WERI-Rb-1 (cell line): ENCODE results near the gene KCNA4.

Experiments used
- DNase-seq: peaks from one replicate; pipeline ENCODE4 v3.0.0-alpha.2; 2020
- H3K27ac ChIP-seq: fragments of 250-450 bp; sonication (Bioruptor Pico); 2 replicates; pipeline ENCODE4 v1.5.1; 2020; ENCODE audit warnings: mild to moderate bottlenecking, moderate library complexity
- H3K27me3 ChIP-seq: fragments of 250-450 bp; sonication (Bioruptor Pico); 2 replicates; pipeline ENCODE4 v1.5.1; 2021; ENCODE audit warnings: mild to moderate bottlenecking, low read depth, moderate library complexity; ENCODE audit not compliant: insufficient read depth, severe bottlenecking
- H3K36me3 ChIP-seq: fragments of 250-450 bp; sonication (Bioruptor Pico); 2 replicates; pipeline ENCODE4 v1.5.1; 2020; ENCODE audit warnings: mild to moderate bottlenecking, moderate library complexity
- H3K4me3 ChIP-seq: 2 replicates; pipeline ENCODE4 v1.5.1; 2011; ENCODE audit warnings: low read depth, mild to moderate bottlenecking, control low read depth, low read length
- H3K9me3 ChIP-seq: fragments of 250-450 bp; sonication (Bioruptor Pico); 2 replicates; pipeline ENCODE4 v1.5.1; 2021; ENCODE audit warnings: mild to moderate bottlenecking, moderate library complexity; ENCODE audit not compliant: severe bottlenecking
- TF ChIP-seq, protein P1 (sequence below): IDR thresholded peaks from 2 replicates; pipeline ENCODE4 v1.5.1; 2011; ENCODE audit warnings: low read depth, mild to moderate bottlenecking, control low read depth, inconsistent platforms, low read length

The KCNA4 gene

DNA sequence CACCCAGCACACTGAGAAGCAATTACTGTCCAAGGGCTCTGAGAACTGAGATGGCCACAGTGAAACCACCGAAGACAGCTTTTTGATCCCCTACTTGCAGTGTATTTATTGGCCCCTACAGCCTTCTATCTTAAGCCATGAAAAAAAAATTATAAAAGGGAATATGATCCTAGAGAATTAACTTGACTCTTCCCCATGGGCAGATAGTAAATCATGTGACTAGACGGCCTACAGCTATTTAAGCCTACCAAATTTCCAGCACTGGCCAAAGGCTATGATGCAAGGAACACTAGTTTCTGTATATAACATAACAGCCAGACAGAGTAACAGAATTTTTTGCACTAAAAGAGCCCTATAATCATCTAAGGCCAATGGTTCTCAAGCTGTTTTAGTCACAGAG lies 53.8 kb downstream of the KCNA4 start:
- TF ChIP-seq, protein P1, sequence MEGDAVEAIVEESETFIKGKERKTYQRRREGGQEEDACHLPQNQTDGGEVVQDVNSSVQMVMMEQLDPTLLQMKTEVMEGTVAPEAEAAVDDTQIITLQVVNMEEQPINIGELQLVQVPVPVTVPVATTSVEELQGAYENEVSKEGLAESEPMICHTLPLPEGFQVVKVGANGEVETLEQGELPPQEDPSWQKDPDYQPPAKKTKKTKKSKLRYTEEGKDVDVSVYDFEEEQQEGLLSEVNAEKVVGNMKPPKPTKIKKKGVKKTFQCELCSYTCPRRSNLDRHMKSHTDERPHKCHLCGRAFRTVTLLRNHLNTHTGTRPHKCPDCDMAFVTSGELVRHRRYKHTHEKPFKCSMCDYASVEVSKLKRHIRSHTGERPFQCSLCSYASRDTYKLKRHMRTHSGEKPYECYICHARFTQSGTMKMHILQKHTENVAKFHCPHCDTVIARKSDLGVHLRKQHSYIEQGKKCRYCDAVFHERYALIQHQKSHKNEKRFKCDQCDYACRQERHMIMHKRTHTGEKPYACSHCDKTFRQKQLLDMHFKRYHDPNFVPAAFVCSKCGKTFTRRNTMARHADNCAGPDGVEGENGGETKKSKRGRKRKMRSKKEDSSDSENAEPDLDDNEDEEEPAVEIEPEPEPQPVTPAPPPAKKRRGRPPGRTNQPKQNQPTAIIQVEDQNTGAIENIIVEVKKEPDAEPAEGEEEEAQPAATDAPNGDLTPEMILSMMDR, result no peak

DNA sequence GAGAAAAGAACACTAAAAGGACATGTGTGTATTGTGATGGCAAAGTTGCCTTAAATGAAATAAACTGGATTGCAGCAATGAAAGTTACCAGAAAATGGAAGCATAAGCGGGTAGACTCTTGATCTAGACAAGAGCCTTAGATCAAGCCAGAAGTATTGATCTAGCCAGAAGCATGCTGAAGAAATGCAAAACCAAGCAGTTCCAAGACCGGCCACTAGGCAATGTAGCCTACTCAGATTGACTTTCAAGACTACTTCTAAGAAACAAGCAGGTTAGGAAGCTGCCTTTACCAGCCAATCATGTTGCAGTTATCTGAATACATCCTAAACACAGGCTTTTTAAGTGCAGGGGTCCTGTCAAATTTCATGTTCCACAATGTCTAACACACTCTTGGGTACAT lies 54.6 kb downstream of the KCNA4 start:
- Histone ChIP-seq H3K9me3 (no peaks in the 10 kb centered on the region), H3K4me3 (no peak overlapping the region), H3K27me3 (no peaks in the 10 kb centered on the region), H3K36me3 (no peaks in the 10 kb centered on the region), H3K27ac (no peak overlapping the region)
- peak; percentile 55 for DNase-seq
- TF ChIP-seq, protein P1, result peak; percentile 69

More for the DNA sequence above, 53.8 kb downstream of the KCNA4 start:
- no peak overlapping the region for H3K27ac ChIP-seq
- no peaks in the 10 kb centered on the region for H3K36me3 ChIP-seq
- no peaks in the 10 kb centered on the region for H3K27me3 ChIP-seq
- H3K4me3 ChIP-seq, result no peak overlapping the region
- no peak for DNase-seq
- no peaks in the 10 kb centered on the region for H3K9me3 ChIP-seq
